T-cell (primary cell): ENCODE data around the gene PCDHB4. TPM values are rescaled to one million over a fixed set of nuclear protein-coding genes. Genes with fewer than 3 reads are reported as not detected.
"Not testable (repeated sequence)": the region's sequence is repeated elsewhere in the genome, so short reads cannot be mapped to it uniquely, and the experiment has no call there.

Experiments used
- ATAC-seq, 4 experiments: fragments of 200-7000 bp in 3 of 4; fragments of 150-1000 bp in 1 of 4; cut with Tn5 transposase; replicated peaks in 1 of 4; 1 replicate in 3 of 4; 2 replicates in 1 of 4; pipeline ENCODE4 v1.10.0; 2021; ENCODE audit warnings: moderate library complexity in 3 of 4, mild to moderate bottlenecking in 2 of 4, moderate number of reproducible peaks in 1 of 4
- CTCF ChIA-PET, 2 donors: fragments of 300-600 bp; sonication (Branson Sonifier 250); formaldehyde crosslinking; loops; one replicate each; lab custom pipeline; 2022; ENCODE audit warnings: antibody characterized with exemption in 2 of 2; lab: Charles Lee
- POLR2A ChIA-PET, 2 donors: fragments of 300-600 bp; sonication (Branson Sonifier 250); formaldehyde crosslinking; loops; one replicate each; lab custom pipeline; 2022; ENCODE audit warnings: antibody characterized with exemption in 2 of 2; lab: Charles Lee
- DNase-seq, 35 experiments: peaks; one replicate each; pipeline versions ENCODE4 v3.0.0 to v3.0.0-alpha.2; 2013 to 2023
- H3K27ac ChIP-seq: one replicate; pipeline ENCODE4 v1.5.1; 2013; ENCODE audit warnings: low read length
- H3K27me3 ChIP-seq, 2 experiments: replicated peaks in 1 of 2; 1 replicate in 1 of 2; 2 replicates in 1 of 2; pipeline versions ENCODE4 v1.6.1 to v1.7.0; 2013; ENCODE audit warnings: low read length in 1 of 2, mixed read lengths in 1 of 2; ENCODE audit not compliant: control insufficient read depth in 2 of 2, insufficient read depth in 2 of 2; ENCODE audit errors: extremely low read depth in 1 of 2
- H3K36me3 ChIP-seq, 2 donors: 1 replicate in 1 of 2; 2 replicates in 1 of 2; pipeline versions ENCODE4 v1.6.1 to v1.7.0; 2013; ENCODE audit warnings: low read length in 1 of 2; ENCODE audit not compliant: control insufficient read depth in 2 of 2, insufficient read depth in 1 of 2; ENCODE audit errors: extremely low read depth in 1 of 2
- H3K4me1 ChIP-seq, 2 experiments: 1 replicate in 1 of 2; 2 replicates in 1 of 2; pipeline versions ENCODE4 v1.6.1 to v1.7.0; 2013; ENCODE audit warnings: low read length in 2 of 2, mixed read lengths in 1 of 2; ENCODE audit not compliant: insufficient read depth in 2 of 2, control insufficient read depth in 1 of 2; ENCODE audit errors: extremely low read depth in 1 of 2
- H3K4me3 ChIP-seq, 2 donors: 1 replicate in 1 of 2; 2 replicates in 1 of 2; pipeline versions ENCODE4 v1.5.1 to v1.7.0; 2013; ENCODE audit warnings: mild to moderate bottlenecking in 2 of 2, low read length in 1 of 2, moderate library complexity in 1 of 2; ENCODE audit not compliant: control insufficient read depth in 1 of 2; ENCODE audit errors: extremely low read depth in 1 of 2
- H3K9me3 ChIP-seq: 2 replicates; pipeline ENCODE4 v1.7.0; 2013
- H3K27ac Mint-ChIP-seq, 2 donors: one replicate each; pipeline ENCODE4 v1.8.0; 2020 to 2021; ENCODE audit warnings: mild to moderate bottlenecking in 2 of 2, mixed read lengths in 2 of 2
- H3K27me3 Mint-ChIP-seq, 2 donors: one replicate each; pipeline ENCODE4 v1.8.0; 2021 to 2022; ENCODE audit warnings: mixed read lengths in 2 of 2
- H3K36me3 Mint-ChIP-seq: one replicate; pipeline ENCODE4 v1.8.0; 2021; ENCODE audit warnings: mixed read lengths
- H3K4me1 Mint-ChIP-seq, 3 donors: one replicate each; pipeline ENCODE4 v1.8.0; 2020 to 2022; ENCODE audit warnings: mixed read lengths in 3 of 3, mild to moderate bottlenecking in 1 of 3
- H3K4me3 Mint-ChIP-seq, 3 donors: one replicate each; pipeline ENCODE4 v1.8.0; 2020 to 2022; ENCODE audit warnings: mild to moderate bottlenecking in 3 of 3, mixed read lengths in 3 of 3, moderate library complexity in 3 of 3
- H3K9me3 Mint-ChIP-seq, 3 donors: one replicate each; pipeline ENCODE4 v1.8.0; 2020 to 2022; ENCODE audit warnings: mixed read lengths in 3 of 3
- whole genome bisulfite sequencing: methylation state at CpG from one replicate; pipeline ENCODE4 v1.1.5; 2013; ENCODE audit warnings: missing lambda C conversion rate; ENCODE audit not compliant: insufficient coverage; 5-methylcytosine and 5-hydroxymethylcytosine counted together
- total RNA-seq, 35 experiments: library from RNA in 6 of 35; stranded (reverse) in 6 of 35; fragments of 120-200 nt in 1 of 35; gene quantifications; one replicate each; pipeline versions ENCODE4 v1.2.1 to v1.2.4 and lab custom pipeline; 2013 to 2026

Gene PCDHB4
- total RNA-seq, 5 donors from 2014 or later (not counting 1 experiment from before 2014, with no cell fraction given): not detected

GRCh38 chr5:141096181-141096580 lies 25.4 kb upstream of the PCDHB4 start:
- H3K4me1 Mint-ChIP-seq, H3K9me3 ChIP-seq, POLR2A ChIA-PET, H3K4me1 ChIP-seq, H3K27ac ChIP-seq, H3K4me3 ChIP-seq, ATAC-seq, CTCF ChIA-PET, H3K27ac Mint-ChIP-seq, H3K36me3 ChIP-seq, H3K4me3 Mint-ChIP-seq, DNase-seq, H3K36me3 Mint-ChIP-seq: not testable (repeated sequence)
- H3K9me3 Mint-ChIP-seq: peaks cover 11 to 37% (median 28%) of the 10 kb centered on the region in 3 donors
- WGBS: no CpG with 5 or more reads among the region's 46 CpGs
- H3K27me3 ChIP-seq: peaks cover 3 to 24% of the 10 kb centered on the region in 2 experiments
- H3K27me3 Mint-ChIP-seq: peaks cover 45 to 58% of the 10 kb centered on the region in 2 donors

- H3K4me1 Mint-ChIP-seq, H3K36me3 ChIP-seq, POLR2A ChIA-PET, H3K27ac ChIP-seq, H3K4me3 ChIP-seq, DNase-seq, CTCF ChIA-PET, H3K9me3 ChIP-seq, H3K4me1 ChIP-seq, H3K27ac Mint-ChIP-seq, H3K4me3 Mint-ChIP-seq, ATAC-seq, H3K36me3 Mint-ChIP-seq: not testable (repeated sequence)
- H3K27me3 Mint-ChIP-seq: peaks cover 45 to 62% of the 10 kb centered on the region in 2 donors
- peaks cover 11 to 37% (median 31%) of the 10 kb centered on the region in 3 donors for H3K9me3 Mint-ChIP-seq
- 33% methylated on average over 18 of the region's 38 CpGs for WGBS
- H3K27me3 ChIP-seq: peaks cover 3 to 27% of the 10 kb centered on the region in 2 experiments
Observed at GRCh38 chr5:141096586-141096985, 25.0 kb upstream of the PCDHB4 start.

GRCh38 chr5:141100243-141100805 lies 21.3 kb upstream of the PCDHB4 start, which contains the start of gene PCDHB3:
TSS of gene PCDHB3 (plus strand) at chr5:141100473. CDS start at chr5:141100650, 177 bp downstream.
- Histone ChIP-seq H3K27me3 (peaks cover 0 to 21% of the 10 kb centered on the region in 2 experiments), H3K4me1 (no peaks in the 10 kb centered on the region), H3K9me3 (no peaks in the 10 kb centered on the region), H3K27ac (no peak within 1 kb of the TSS), H3K4me3 (peak within 1 kb of the TSS in 1 of 2 donors; percentile 5), H3K36me3 (no peaks in the 10 kb centered on the region)
- Mint-ChIP-seq H3K4me3 (no peak within 1 kb of the TSS), H3K36me3 (peaks cover 6% of the 10 kb centered on the region), H3K4me1 (peaks cover 0 to 6% (median 0%) of the 10 kb centered on the region in 3 donors), H3K27ac (no peak within 1 kb of the TSS), H3K9me3 (peaks cover 4 to 20% (median 18%) of the 10 kb centered on the region in 3 donors), H3K27me3 (peaks cover 33 to 48% of the 10 kb centered on the region in 2 donors)
- CTCF ChIA-PET: no interaction called here
- no peak for ATAC-seq
- POLR2A ChIA-PET: no interaction called here
- WGBS: 29% methylated on average over 15 of the region's 19 CpGs
- peak in 8 of 35 experiments; percentile 2 to 31 (median 6) for DNase-seq

GRCh38 chr5:141101059-141101458 lies 20.6 kb upstream of the PCDHB4 start:
- ChIA-PET CTCF (no interaction called here), POLR2A (no interaction called here)
- Histone ChIP-seq H3K9me3 (no peaks in the 10 kb centered on the region), H3K4me3 (no peak overlapping the region), H3K27me3 (peaks cover 0 to 20% of the 10 kb centered on the region in 2 experiments), H3K36me3 (no peaks in the 10 kb centered on the region), H3K27ac (no peak overlapping the region), H3K4me1 (no peaks in the 10 kb centered on the region)
- ATAC-seq (no peak), DNase-seq (no peak)
- H3K36me3 Mint-ChIP-seq: peaks cover 6% of the 10 kb centered on the region
- H3K27me3 Mint-ChIP-seq: peaks cover 30 to 42% of the 10 kb centered on the region in 2 donors
- no peak overlapping the region for H3K4me3 Mint-ChIP-seq
- 57% methylated on average over 18 of the region's 20 CpGs for WGBS
- no peak overlapping the region for H3K27ac Mint-ChIP-seq
- peaks cover 0 to 6% (median 0%) of the 10 kb centered on the region in 3 donors for H3K4me1 Mint-ChIP-seq
- peaks cover 4 to 20% (median 13%) of the 10 kb centered on the region in 3 donors for H3K9me3 Mint-ChIP-seq

- H3K4me3 Mint-ChIP-seq, CTCF ChIA-PET, POLR2A ChIA-PET, H3K9me3 ChIP-seq, H3K27ac ChIP-seq, H3K4me1 ChIP-seq, DNase-seq, H3K27ac Mint-ChIP-seq, ATAC-seq, H3K36me3 ChIP-seq, H3K36me3 Mint-ChIP-seq, H3K4me3 ChIP-seq, H3K4me1 Mint-ChIP-seq: not testable (repeated sequence)
- H3K9me3 Mint-ChIP-seq: peaks cover 4 to 19% (median 13%) of the 10 kb centered on the region in 3 donors
- peaks cover 31 to 40% of the 10 kb centered on the region in 2 donors for H3K27me3 Mint-ChIP-seq
- H3K27me3 ChIP-seq: peaks cover 0 to 20% of the 10 kb centered on the region in 2 experiments
- WGBS: 46% methylated on average over 5 of the region's 39 CpGs
Observed at GRCh38 chr5:141102070-141102469, 19.5 kb upstream of the PCDHB4 start.

GRCh38 chr5:141102471-141102870 lies 19.1 kb upstream of the PCDHB4 start:
- H3K4me1 Mint-ChIP-seq, H3K36me3 Mint-ChIP-seq, H3K4me3 ChIP-seq, H3K27ac ChIP-seq, CTCF ChIA-PET, POLR2A ChIA-PET, H3K4me1 ChIP-seq, ATAC-seq, H3K4me3 Mint-ChIP-seq, H3K9me3 ChIP-seq, H3K27ac Mint-ChIP-seq, H3K36me3 ChIP-seq, DNase-seq: not testable (repeated sequence)
- H3K9me3 Mint-ChIP-seq: peaks cover 4 to 17% (median 13%) of the 10 kb centered on the region in 3 donors
- H3K27me3 Mint-ChIP-seq: peaks cover 35 to 40% of the 10 kb centered on the region in 2 donors
- peaks cover 0 to 20% of the 10 kb centered on the region in 2 experiments for H3K27me3 ChIP-seq
- 45% methylated on average over 10 of the region's 38 CpGs for WGBS
